Measurements from ENCODE around the gene OR10G2. TPM values are rescaled to one million over a fixed set of nuclear protein-coding genes. Genes with fewer than 3 reads are reported as not detected.

The OR10G2 gene
- total and polyA plus RNA-seq, 2 experiments from 2014 or later, result not detected

- Histone ChIP-seq H3K9me3 (ENCODE audit: low read depth) (no peaks in the 10 kb centered on the region), H3K4me1 (ENCODE audit: low read depth) (no peaks in the 10 kb centered on the region), H3K27me3 (no peaks in the 10 kb centered on the region), H3K36me3 (no peaks in the 10 kb centered on the region), H3K4me3 (no peak overlapping the region), H3K27ac (no peak overlapping the region)
- no peak for DNase-seq (ENCODE audit: low read depth in 1 of 2, low spot score in 1 of 2)
- no peak for TF ChIP-seq CTCF (IDR thresholded peaks at IDR 0.05; ENCODE audit: low read depth, low read length)
Measured at GRCh38 chr14:21589317-21589716, 45.4 kb downstream of the OR10G2 start.

Other genes starting within 250 kb of the OR10G2 start
- 59.2 and 71.4 TPM in 2 replicates for gene CHD8, start 178.8 kb downstream of the OR10G2 start, total RNA-seq
- 25.2 and 36.7 TPM in 2 replicates for gene CHD8, start 178.8 kb downstream of the OR10G2 start, polyA plus RNA-seq
- 28.5 and 29.7 TPM in 2 replicates for gene RAB2B, start 158.0 kb downstream of the OR10G2 start, total RNA-seq
- gene RAB2B, start 158.0 kb downstream of the OR10G2 start, polyA plus RNA-seq, result 17.8 and 28.5 TPM in 2 replicates
- 34.3 and 37.8 TPM in 2 replicates for gene TOX4, start 157.7 kb downstream of the OR10G2 start, total RNA-seq
- 42.3 and 45.2 TPM in 2 replicates for gene TOX4, start 157.7 kb downstream of the OR10G2 start, polyA plus RNA-seq
- gene METTL3, start 123.6 kb downstream of the OR10G2 start, total RNA-seq, result 57.9 and 69.2 TPM in 2 replicates
- gene METTL3, start 123.6 kb downstream of the OR10G2 start, polyA plus RNA-seq, result 59.7 and 63.9 TPM in 2 replicates
- 56.8 and 74.6 TPM in 2 replicates for gene SALL2, start 108.6 kb downstream of the OR10G2 start, total RNA-seq
- gene SALL2, start 108.6 kb downstream of the OR10G2 start, polyA plus RNA-seq, result 32.5 and 39.8 TPM in 2 replicates
- gene OR10G3, start 54.9 kb downstream of the OR10G2 start, total RNA-seq, result not detected in 2 replicates
- gene OR10G3, start 54.9 kb downstream of the OR10G2 start, polyA plus RNA-seq, result not detected in 2 replicates
- not detected in 2 replicates for gene OR4E2, start 18.9 kb upstream of the OR10G2 start, total RNA-seq
- gene OR4E2, start 18.9 kb upstream of the OR10G2 start, polyA plus RNA-seq, result not detected in 2 replicates
- not detected in 2 replicates for gene OR4E1, start 38.9 kb upstream of the OR10G2 start, total RNA-seq
- gene OR4E1, start 38.9 kb upstream of the OR10G2 start, polyA plus RNA-seq, result not detected in 2 replicates

All from cardiac muscle cell (in vitro differentiated cells and primary cell).